Measurements from ENCODE around the gene PEBP1.
A peak's percentile ranks its signal among the peaks of the same experiment; 100 is the strongest.

GRCh38 chr12:118135788-118136558 lies at the start of gene PEBP1:
- TF ChIP-seq CTCF (IDR thresholded peaks at IDR 0.05; ENCODE audit: poor library complexity) (peak; percentile 13), EZH2phosphoT487 (IDR thresholded peaks at IDR 0.05; ENCODE audit: low read depth, severe bottlenecking, unreplicated experiment) (no peak)

Data from hepatocyte (in vitro differentiated cells).